Thyroid gland (tissue), 4 donors: ENCODE results near the gene ZNF625. TPM values are rescaled to one million over a fixed set of nuclear protein-coding genes. Genes with fewer than 3 reads are reported as not detected.

ENCODE experiments used
- DNase-seq, 2 donors: peaks; one replicate each; pipeline ENCODE4 v3.0.0-alpha.2; 2019
- H3K27ac ChIP-seq, 3 donors: fragments of 200-600 bp; sonication (generic); 1 replicate in 2 of 3; 2 replicates in 1 of 3; pipeline ENCODE4 v1.5.1; 2016 to 2019; ENCODE audit warnings: mild to moderate bottlenecking in 1 of 3, moderate library complexity in 1 of 3
- H3K27me3 ChIP-seq: fragments of 200-600 bp; sonication (generic); one replicate; pipeline ENCODE4 v1.5.1; 2019
- H3K36me3 ChIP-seq, 2 donors: fragments of 200-600 bp; sonication (generic); one replicate each; pipeline ENCODE4 v1.5.1; 2016 to 2019
- H3K4me1 ChIP-seq, 2 donors: fragments of 200-600 bp; sonication (generic); one replicate each; pipeline ENCODE4 v1.5.1; 2017 to 2019
- H3K4me3 ChIP-seq, 3 donors: fragments of 200-600 bp; sonication (generic); replicated peaks in 1 of 3; 1 replicate in 2 of 3; 2 replicates in 1 of 3; pipeline ENCODE4 v1.5.1; 2016; ENCODE audit warnings: mild to moderate bottlenecking in 1 of 3
- H3K9me3 ChIP-seq: fragments of 200-600 bp; sonication (generic); one replicate; pipeline ENCODE4 v1.5.1; 2017
- CTCF ChIP-seq, 6 experiments: fragments of 200-600 bp in 3 of 6; fragments of 450-650 bp in 3 of 6; sonication (generic) in 3 of 6; IDR thresholded peaks; one replicate each; pipeline ENCODE4 v1.5.1; 2016 to 2019; ENCODE audit warnings: antibody characterized with exemption in 6 of 6, mild to moderate bottlenecking in 2 of 6, inconsistent platforms in 1 of 6, moderate library complexity in 1 of 6
- POLR2A ChIP-seq, 2 donors: fragments of 450-650 bp; IDR thresholded peaks; one replicate each; pipeline ENCODE4 v1.6.1; 2017; ENCODE audit warnings: antibody characterized with exemption in 2 of 2, mild to moderate bottlenecking in 2 of 2, moderate library complexity in 1 of 2
- WGBS, 2 donors: methylation state at CpG; one replicate each; pipeline ENCODE4 v1.1.5; 2017; 5-methylcytosine and 5-hydroxymethylcytosine counted together
- intact Hi-C: fragments of 100-400 bp; cut with DNase I; formaldehyde crosslinking; loops from one replicate; pipeline ENCODE4 v1.15.1; 2023
- total RNA-seq, 4 donors: library from RNA; depleted of rRNA; stranded (reverse); fragments of >200 nt; gene quantifications; one replicate each; pipeline ENCODE4 v1.2.3, GENCODE V29; 2016

ZNF625 gene
- total RNA-seq, 4 donors from 2014 or later, result 5.5 to 12.2 (median 11.5) TPM

GRCh38 chr19:12126707-12127106 is 29.8 kb downstream of the ZNF625 start:
- Histone ChIP-seq H3K27me3 (no peaks in the 10 kb centered on the region), H3K4me3 (no peak overlapping the region), H3K27ac (no peak overlapping the region), H3K4me1 (no peaks in the 10 kb centered on the region), H3K9me3 (no peaks in the 10 kb centered on the region), H3K36me3 (no peaks in the 10 kb centered on the region)
- intact Hi-C loops, result no loop called here
- peak; percentile 17 to 33 for DNase-seq
- TF ChIP-seq POLR2A (IDR thresholded peaks at IDR 0.05), result no peak
- TF ChIP-seq CTCF (IDR thresholded peaks at IDR 0.05), result peak in 5 of 6 experiments; percentile 35 to 68 (median 57)
- WGBS, 2 donors, result 17 to 20% methylated on average over 2 of the region's 2 CpGs

- TF ChIP-seq CTCF (IDR thresholded peaks at IDR 0.05) (no peak), POLR2A (IDR thresholded peaks at IDR 0.05) (no peak)
- Histone ChIP-seq H3K36me3 (no peaks in the 10 kb centered on the region), H3K4me1 (no peaks in the 10 kb centered on the region), H3K27ac (no peak overlapping the region), H3K9me3 (no peaks in the 10 kb centered on the region), H3K27me3 (no peaks in the 10 kb centered on the region), H3K4me3 (no peak overlapping the region)
- WGBS, 2 donors, result 82 to 87% methylated on average over 16 to 22 of the region's 33 CpGs
- intact Hi-C loops, result no loop called here
- DNase-seq, result no peak
Observed at GRCh38 chr19:12117201-12117970, 39.1 kb downstream of the ZNF625 start.

- H3K4me1 ChIP-seq, result no peaks in the 10 kb centered on the region
- no peak for DNase-seq
- TF ChIP-seq POLR2A (IDR thresholded peaks at IDR 0.05), result no peak
- no peak for TF ChIP-seq CTCF (IDR thresholded peaks at IDR 0.05)
- H3K4me3 ChIP-seq, result no peak overlapping the region
- H3K9me3 ChIP-seq, result no peaks in the 10 kb centered on the region
- no peaks in the 10 kb centered on the region for H3K27me3 ChIP-seq
- H3K36me3 ChIP-seq, result no peaks in the 10 kb centered on the region
- intact Hi-C loops, result no loop called here
- WGBS, 2 donors, result 94 to 97% methylated on average over 5 of the region's 5 CpGs
- H3K27ac ChIP-seq, result no peak overlapping the region
Observed at GRCh38 chr19:12113121-12113520, 43.4 kb downstream of the ZNF625 start.

GRCh38 chr19:12112701-12113100 is 43.8 kb downstream of the ZNF625 start:
- intact Hi-C loops, result no loop called here
- no peak for TF ChIP-seq CTCF (IDR thresholded peaks at IDR 0.05)
- no peak for TF ChIP-seq POLR2A (IDR thresholded peaks at IDR 0.05)
- no peaks in the 10 kb centered on the region for H3K9me3 ChIP-seq
- H3K27me3 ChIP-seq, result no peaks in the 10 kb centered on the region
- H3K36me3 ChIP-seq, result no peaks in the 10 kb centered on the region
- DNase-seq, result no peak
- H3K4me3 ChIP-seq, result no peak overlapping the region
- 96 to 97% methylated on average over 8 of the region's 8 CpGs for WGBS, 2 donors
- H3K27ac ChIP-seq, result no peak overlapping the region
- H3K4me1 ChIP-seq, result no peaks in the 10 kb centered on the region

GRCh38 chr19:12111943-12112637 is 44.4 kb downstream of the ZNF625 start:
- WGBS, 2 donors, result 93 to 95% methylated on average over 8 of the region's 8 CpGs
- Histone ChIP-seq H3K9me3 (no peaks in the 10 kb centered on the region), H3K4me1 (no peaks in the 10 kb centered on the region)

More at GRCh38 chr19:12111943-12112637, 44.4 kb downstream of the ZNF625 start:
- H3K27me3 ChIP-seq, result no peaks in the 10 kb centered on the region
- DNase-seq, result no peak
- no peak overlapping the region for H3K4me3 ChIP-seq
- TF ChIP-seq POLR2A (IDR thresholded peaks at IDR 0.05) (no peak), CTCF (IDR thresholded peaks at IDR 0.05) (no peak)
- no peaks in the 10 kb centered on the region for H3K36me3 ChIP-seq
- intact Hi-C loops, result no loop called here
- no peak overlapping the region for H3K27ac ChIP-seq
